ENCODE results near the gene BIN2.

DNA sequence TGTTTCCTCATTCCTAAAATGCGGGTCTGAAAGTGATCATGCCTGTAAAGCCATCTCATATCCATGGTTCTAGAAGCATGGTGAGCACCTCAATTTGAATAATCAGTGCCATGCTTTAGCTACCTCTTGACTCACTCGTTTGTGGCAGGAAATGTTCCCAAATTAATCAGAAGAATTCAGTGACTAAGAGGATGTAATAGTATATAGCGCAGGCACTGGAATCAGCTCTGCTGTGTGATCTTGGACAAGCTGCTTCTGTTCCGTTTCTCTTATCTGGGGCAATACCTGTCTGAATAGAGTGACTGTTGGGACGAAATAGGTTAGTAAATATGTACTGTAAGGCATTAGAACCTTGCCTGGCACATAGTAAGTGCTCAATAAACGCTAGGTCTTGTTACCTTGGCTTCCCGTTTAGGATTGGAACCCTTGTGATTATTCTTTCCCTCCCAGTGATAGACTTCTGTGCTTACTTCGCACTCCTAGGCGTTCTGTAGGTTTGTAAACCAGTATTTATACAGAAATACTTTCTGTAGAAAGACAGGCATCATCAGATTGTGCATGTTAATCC is 52.9 kb downstream of the BIN2 start:
- TF ChIP-seq, protein P1, sequence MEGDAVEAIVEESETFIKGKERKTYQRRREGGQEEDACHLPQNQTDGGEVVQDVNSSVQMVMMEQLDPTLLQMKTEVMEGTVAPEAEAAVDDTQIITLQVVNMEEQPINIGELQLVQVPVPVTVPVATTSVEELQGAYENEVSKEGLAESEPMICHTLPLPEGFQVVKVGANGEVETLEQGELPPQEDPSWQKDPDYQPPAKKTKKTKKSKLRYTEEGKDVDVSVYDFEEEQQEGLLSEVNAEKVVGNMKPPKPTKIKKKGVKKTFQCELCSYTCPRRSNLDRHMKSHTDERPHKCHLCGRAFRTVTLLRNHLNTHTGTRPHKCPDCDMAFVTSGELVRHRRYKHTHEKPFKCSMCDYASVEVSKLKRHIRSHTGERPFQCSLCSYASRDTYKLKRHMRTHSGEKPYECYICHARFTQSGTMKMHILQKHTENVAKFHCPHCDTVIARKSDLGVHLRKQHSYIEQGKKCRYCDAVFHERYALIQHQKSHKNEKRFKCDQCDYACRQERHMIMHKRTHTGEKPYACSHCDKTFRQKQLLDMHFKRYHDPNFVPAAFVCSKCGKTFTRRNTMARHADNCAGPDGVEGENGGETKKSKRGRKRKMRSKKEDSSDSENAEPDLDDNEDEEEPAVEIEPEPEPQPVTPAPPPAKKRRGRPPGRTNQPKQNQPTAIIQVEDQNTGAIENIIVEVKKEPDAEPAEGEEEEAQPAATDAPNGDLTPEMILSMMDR (IDR thresholded peaks at IDR 0.05) = no peak
- TF ChIP-seq, protein P2, sequence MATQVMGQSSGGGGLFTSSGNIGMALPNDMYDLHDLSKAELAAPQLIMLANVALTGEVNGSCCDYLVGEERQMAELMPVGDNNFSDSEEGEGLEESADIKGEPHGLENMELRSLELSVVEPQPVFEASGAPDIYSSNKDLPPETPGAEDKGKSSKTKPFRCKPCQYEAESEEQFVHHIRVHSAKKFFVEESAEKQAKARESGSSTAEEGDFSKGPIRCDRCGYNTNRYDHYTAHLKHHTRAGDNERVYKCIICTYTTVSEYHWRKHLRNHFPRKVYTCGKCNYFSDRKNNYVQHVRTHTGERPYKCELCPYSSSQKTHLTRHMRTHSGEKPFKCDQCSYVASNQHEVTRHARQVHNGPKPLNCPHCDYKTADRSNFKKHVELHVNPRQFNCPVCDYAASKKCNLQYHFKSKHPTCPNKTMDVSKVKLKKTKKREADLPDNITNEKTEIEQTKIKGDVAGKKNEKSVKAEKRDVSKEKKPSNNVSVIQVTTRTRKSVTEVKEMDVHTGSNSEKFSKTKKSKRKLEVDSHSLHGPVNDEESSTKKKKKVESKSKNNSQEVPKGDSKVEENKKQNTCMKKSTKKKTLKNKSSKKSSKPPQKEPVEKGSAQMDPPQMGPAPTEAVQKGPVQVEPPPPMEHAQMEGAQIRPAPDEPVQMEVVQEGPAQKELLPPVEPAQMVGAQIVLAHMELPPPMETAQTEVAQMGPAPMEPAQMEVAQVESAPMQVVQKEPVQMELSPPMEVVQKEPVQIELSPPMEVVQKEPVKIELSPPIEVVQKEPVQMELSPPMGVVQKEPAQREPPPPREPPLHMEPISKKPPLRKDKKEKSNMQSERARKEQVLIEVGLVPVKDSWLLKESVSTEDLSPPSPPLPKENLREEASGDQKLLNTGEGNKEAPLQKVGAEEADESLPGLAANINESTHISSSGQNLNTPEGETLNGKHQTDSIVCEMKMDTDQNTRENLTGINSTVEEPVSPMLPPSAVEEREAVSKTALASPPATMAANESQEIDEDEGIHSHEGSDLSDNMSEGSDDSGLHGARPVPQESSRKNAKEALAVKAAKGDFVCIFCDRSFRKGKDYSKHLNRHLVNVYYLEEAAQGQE (IDR thresholded peaks at IDR 0.05; ENCODE audit: insufficient read depth in 1 of 2, low read depth in 2 of 2, low read length in 1 of 2) = no peak
- no peak for TF ChIP-seq POLR2AphosphoS5 (IDR thresholded peaks at IDR 0.05; ENCODE audit: low read depth, low read length)
- no peak for TF ChIP-seq SIN3A (IDR thresholded peaks at IDR 0.05; ENCODE audit: borderline replicate concordance, insufficient read depth, low read depth, low read length)
- TF ChIP-seq TCF7L2 (IDR thresholded peaks at IDR 0.05; ENCODE audit: low read depth, low read length) = no peak

Data from Panc1 (cell line).